Prostate gland (tissue), 2 donors: Measurements from ENCODE around the gene IL21R.

Experiments
- CTCF ChIP-seq, 4 experiments: fragments of 200-600 bp in 2 of 4; fragments of 450-650 bp in 2 of 4; sonication (generic) in 2 of 4; IDR thresholded peaks; 1 replicate in 3 of 4; 2 replicates in 1 of 4; pipeline ENCODE4 v1.5.1; 2016 to 2019; ENCODE audit warnings: antibody characterized with exemption in 4 of 4, mild to moderate bottlenecking in 2 of 4, moderate library complexity in 2 of 4
- POLR2A ChIP-seq: fragments of 450-650 bp; IDR thresholded peaks from one replicate; pipeline ENCODE4 v1.6.1; 2016; ENCODE audit warnings: antibody characterized with exemption, mild to moderate bottlenecking

GRCh38 chr16:27445502-27446175, 43.7 kb downstream of the IL21R start:
- TF ChIP-seq POLR2A: no peak
- no peak for TF ChIP-seq CTCF (IDR thresholded peaks at IDR 0.05)
